ENCODE results near the gene SMTN.

DNA sequence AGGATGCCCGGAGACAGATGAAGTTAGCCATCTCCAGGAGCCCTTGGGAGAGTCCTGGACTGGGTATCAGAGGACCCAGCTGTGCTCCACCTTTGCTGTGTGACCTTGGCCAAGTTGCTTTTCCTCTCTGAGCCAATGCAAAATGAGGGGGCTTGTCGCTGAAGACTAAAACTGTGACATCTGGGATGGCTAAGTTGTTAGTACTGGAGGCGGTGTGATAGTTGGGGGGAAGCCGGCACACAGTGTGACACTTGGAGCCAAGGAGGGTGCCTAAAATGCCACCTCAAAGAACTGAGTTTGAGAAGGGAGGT, 42.1 kb downstream of the SMTN start:
- TF ChIP-seq, protein P1, sequence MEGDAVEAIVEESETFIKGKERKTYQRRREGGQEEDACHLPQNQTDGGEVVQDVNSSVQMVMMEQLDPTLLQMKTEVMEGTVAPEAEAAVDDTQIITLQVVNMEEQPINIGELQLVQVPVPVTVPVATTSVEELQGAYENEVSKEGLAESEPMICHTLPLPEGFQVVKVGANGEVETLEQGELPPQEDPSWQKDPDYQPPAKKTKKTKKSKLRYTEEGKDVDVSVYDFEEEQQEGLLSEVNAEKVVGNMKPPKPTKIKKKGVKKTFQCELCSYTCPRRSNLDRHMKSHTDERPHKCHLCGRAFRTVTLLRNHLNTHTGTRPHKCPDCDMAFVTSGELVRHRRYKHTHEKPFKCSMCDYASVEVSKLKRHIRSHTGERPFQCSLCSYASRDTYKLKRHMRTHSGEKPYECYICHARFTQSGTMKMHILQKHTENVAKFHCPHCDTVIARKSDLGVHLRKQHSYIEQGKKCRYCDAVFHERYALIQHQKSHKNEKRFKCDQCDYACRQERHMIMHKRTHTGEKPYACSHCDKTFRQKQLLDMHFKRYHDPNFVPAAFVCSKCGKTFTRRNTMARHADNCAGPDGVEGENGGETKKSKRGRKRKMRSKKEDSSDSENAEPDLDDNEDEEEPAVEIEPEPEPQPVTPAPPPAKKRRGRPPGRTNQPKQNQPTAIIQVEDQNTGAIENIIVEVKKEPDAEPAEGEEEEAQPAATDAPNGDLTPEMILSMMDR (IDR thresholded peaks at IDR 0.05 in 2 of 3, conservative IDR thresholded peaks at IDR 0.05 in 1 of 3; ENCODE audit: control insufficient read depth in 2 of 3, extremely low read depth in 1 of 3, insufficient read depth in 1 of 3, low read depth in 3 of 3, low read length in 3 of 3): no peak
- TF ChIP-seq, protein P2, sequence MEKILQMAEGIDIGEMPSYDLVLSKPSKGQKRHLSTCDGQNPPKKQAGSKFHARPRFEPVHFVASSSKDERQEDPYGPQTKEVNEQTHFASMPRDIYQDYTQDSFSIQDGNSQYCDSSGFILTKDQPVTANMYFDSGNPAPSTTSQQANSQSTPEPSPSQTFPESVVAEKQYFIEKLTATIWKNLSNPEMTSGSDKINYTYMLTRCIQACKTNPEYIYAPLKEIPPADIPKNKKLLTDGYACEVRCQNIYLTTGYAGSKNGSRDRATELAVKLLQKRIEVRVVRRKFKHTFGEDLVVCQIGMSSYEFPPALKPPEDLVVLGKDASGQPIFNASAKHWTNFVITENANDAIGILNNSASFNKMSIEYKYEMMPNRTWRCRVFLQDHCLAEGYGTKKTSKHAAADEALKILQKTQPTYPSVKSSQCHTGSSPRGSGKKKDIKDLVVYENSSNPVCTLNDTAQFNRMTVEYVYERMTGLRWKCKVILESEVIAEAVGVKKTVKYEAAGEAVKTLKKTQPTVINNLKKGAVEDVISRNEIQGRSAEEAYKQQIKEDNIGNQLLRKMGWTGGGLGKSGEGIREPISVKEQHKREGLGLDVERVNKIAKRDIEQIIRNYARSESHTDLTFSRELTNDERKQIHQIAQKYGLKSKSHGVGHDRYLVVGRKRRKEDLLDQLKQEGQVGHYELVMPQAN (conservative IDR thresholded peaks at IDR 0.05): no peak
- TF ChIP-seq KDM1A (IDR thresholded peaks at IDR 0.05; ENCODE audit: borderline replicate concordance) (no peak), TCF12 (IDR thresholded peaks at IDR 0.05; ENCODE audit: low read depth, low read length) (no peak), SIN3A (IDR thresholded peaks at IDR 0.05; ENCODE audit: low read depth, low read length) (no peak), ZNF274 (IDR thresholded peaks at IDR 0.05; ENCODE audit: insufficient read depth, insufficient read length) (no peak), EZH2 (IDR thresholded peaks at IDR 0.05; ENCODE audit: borderline replicate concordance, control insufficient read depth, low read depth, low read length) (no peak), ZNF207 (IDR thresholded peaks at IDR 0.05; ENCODE audit: borderline replicate concordance) (no peak)
- TF ChIP-seq, protein P3, sequence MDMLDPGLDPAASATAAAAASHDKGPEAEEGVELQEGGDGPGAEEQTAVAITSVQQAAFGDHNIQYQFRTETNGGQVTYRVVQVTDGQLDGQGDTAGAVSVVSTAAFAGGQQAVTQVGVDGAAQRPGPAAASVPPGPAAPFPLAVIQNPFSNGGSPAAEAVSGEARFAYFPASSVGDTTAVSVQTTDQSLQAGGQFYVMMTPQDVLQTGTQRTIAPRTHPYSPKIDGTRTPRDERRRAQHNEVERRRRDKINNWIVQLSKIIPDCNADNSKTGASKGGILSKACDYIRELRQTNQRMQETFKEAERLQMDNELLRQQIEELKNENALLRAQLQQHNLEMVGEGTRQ (IDR thresholded peaks at IDR 0.05; ENCODE audit: borderline replicate concordance, low read depth, low read length): no peak
